ENCODE results near the gene IGF1.

Gene IGF1

DNA sequence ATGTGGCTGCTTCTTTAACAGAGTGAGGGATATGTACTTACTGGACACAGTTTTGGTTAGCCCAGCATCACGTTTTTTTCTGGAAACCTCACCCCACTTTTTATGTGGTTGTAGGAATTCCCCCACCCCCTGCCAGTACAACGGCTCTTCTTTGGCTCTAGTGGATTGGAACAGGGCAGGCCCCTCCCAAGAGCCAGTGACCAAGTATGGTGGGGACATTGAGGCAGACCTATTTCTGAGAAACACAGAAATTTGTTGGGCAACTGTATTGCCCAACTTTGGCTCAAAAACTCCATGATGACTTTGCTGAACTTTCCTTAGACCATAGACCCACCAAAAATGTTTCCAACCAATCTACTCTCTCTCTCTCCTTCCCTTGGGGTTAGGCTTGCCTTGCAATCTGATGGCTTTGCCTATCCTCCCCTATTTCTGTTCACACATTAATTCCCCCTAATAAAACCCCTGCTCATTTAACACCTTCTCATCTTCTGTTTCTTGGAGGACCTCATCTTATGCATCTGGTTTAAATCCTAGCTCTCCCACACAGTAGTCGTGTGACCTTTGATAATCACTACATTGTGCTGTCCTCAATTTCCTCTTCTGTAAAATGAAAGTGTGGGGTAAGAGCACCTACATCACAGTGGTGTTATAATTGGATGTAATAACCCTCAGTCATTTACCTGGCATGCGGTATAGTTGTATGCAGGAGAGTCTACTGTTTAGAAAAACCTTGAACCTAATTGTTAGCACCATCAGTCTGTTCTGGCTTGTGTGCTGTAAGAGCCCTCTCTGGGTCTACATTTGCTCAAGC lies 71.7 kb downstream of the IGF1 start:
- WGBS (ENCODE audit: insufficient coverage) = 86% methylated on average over 2 of the region's 4 CpGs
- DNase-seq = no peak
- Histone ChIP-seq H3K4me3 (ENCODE audit: control insufficient read depth in 1 of 7, extremely low read depth in 1 of 7, insufficient read depth in 4 of 7, low read depth in 2 of 7, low read length in 6 of 7) (no peak overlapping the region), H3K27me3 (replicated peaks in 2 of 5; ENCODE audit: control insufficient read depth in 4 of 5, insufficient read depth in 5 of 5, low read length in 4 of 5) (peaks cover 0 to 13% (median 2%) of the 10 kb centered on the region in 5 experiments), H3K36me3 (ENCODE audit: control insufficient read depth in 4 of 4, insufficient read depth in 4 of 4, low read length in 3 of 4) (no peaks in the 10 kb centered on the region), H3K27ac (ENCODE audit: insufficient read depth in 1 of 2, low read depth in 1 of 2, low read length in 2 of 2, poor library complexity in 1 of 2, severe bottlenecking in 2 of 2) (no peak overlapping the region), H3K9me3 (ENCODE audit: control extremely low read depth in 1 of 5, control insufficient read depth in 4 of 5, insufficient read depth in 2 of 5, low read depth in 1 of 5, low read length in 4 of 5) (no peaks in the 10 kb centered on the region), H3K4me1 (ENCODE audit: control extremely low read depth in 1 of 4, control insufficient read depth in 4 of 4, insufficient read depth in 4 of 4, low read length in 3 of 4) (no peaks in the 10 kb centered on the region)
- POLR2A ChIA-PET = no interaction called here
- CTCF ChIA-PET = no interaction called here

DNA sequence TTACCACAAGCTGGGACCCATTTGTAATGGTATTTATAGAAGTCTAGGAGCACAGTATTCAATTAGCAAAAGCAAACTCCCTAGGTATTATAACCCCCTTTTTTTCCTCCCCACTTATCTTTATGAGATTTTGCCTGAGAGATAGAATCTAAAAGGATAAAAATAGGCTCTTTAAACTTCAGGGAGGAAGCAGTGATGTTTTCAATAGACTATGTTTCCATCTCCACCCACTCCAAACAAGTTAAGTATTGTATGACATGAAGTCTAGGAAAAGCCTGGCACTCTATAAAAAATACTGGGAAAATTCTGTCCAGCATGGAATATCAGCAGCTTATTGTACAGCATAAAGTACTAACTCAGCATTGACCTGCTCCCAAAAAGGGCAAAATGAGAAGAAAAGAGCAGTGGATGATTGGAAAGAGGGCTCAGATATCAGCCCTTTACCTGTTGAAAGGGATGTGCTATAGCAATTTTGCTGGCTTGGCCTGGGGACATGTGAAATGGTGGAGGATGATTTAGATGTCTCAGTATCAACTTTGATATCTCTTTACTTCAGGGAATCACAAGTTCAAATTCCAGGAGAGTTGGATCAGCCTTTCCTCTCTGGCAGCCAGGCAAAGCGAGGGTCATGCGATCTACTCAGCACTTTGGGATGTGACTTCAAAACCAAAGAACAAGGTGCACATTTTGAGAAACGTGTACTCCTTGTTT lies 72.4 kb downstream of the IGF1 start:
- Histone ChIP-seq H3K27me3 (replicated peaks in 2 of 5; ENCODE audit: control insufficient read depth in 4 of 5, insufficient read depth in 5 of 5, low read length in 4 of 5) (peaks cover 0 to 13% (median 2%) of the 10 kb centered on the region in 5 experiments), H3K4me3 (ENCODE audit: control insufficient read depth in 1 of 7, extremely low read depth in 1 of 7, insufficient read depth in 4 of 7, low read depth in 2 of 7, low read length in 6 of 7) (no peak overlapping the region), H3K9me3 (ENCODE audit: control extremely low read depth in 1 of 5, control insufficient read depth in 4 of 5, insufficient read depth in 2 of 5, low read depth in 1 of 5, low read length in 4 of 5) (no peaks in the 10 kb centered on the region), H3K36me3 (ENCODE audit: control insufficient read depth in 4 of 4, insufficient read depth in 4 of 4, low read length in 3 of 4) (no peaks in the 10 kb centered on the region), H3K4me1 (ENCODE audit: control extremely low read depth in 1 of 4, control insufficient read depth in 4 of 4, insufficient read depth in 4 of 4, low read length in 3 of 4) (no peaks in the 10 kb centered on the region), H3K27ac (ENCODE audit: insufficient read depth in 1 of 2, low read depth in 1 of 2, low read length in 2 of 2, poor library complexity in 1 of 2, severe bottlenecking in 2 of 2) (no peak overlapping the region)
- WGBS (ENCODE audit: insufficient coverage) = 95% methylated on average over 3 of the region's 3 CpGs
- CTCF ChIA-PET = no interaction called here
- DNase-seq = no peak
- POLR2A ChIA-PET = no interaction called here

DNA sequence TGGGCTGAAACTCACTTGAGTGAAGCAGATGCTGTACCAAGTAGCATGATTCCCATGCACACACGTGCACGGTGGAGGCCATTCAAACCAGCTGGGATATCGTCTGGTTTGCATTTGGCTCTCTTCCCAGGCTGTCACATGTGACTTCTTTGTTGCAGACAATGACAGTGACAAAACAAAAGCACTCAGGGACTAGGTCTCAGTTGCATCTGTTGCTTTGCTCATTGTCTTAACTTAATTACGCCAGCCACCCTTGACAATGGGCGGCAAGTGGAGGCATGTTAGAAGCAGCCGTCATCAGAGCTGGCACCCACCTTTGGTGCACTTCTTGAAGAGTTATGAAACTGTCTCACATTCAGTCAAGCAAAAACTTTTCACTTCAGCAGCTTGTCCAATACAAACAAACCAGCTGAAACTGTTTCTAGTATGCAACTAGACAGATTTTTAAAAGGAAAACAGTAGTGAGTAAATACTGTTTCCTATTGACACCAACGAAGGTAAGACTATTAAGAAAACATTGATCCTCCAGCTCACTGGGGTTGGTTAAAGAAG lies 74.3 kb downstream of the IGF1 start:
- H3K36me3 ChIP-seq (ENCODE audit: control insufficient read depth in 4 of 4, insufficient read depth in 4 of 4, low read length in 3 of 4) = no peaks in the 10 kb centered on the region
- no peaks in the 10 kb centered on the region for H3K4me1 ChIP-seq (ENCODE audit: control extremely low read depth in 1 of 4, control insufficient read depth in 4 of 4, insufficient read depth in 4 of 4, low read length in 3 of 4)
- 59% methylated on average over 5 of the region's 7 CpGs for WGBS (ENCODE audit: insufficient coverage)
- peaks cover 0 to 13% (median 2%) of the 10 kb centered on the region in 5 experiments for H3K27me3 ChIP-seq (replicated peaks in 2 of 5; ENCODE audit: control insufficient read depth in 4 of 5, insufficient read depth in 5 of 5, low read length in 4 of 5)
- ChIA-PET CTCF (no interaction called here), POLR2A (no interaction called here)
- no peaks in the 10 kb centered on the region for H3K9me3 ChIP-seq (ENCODE audit: control extremely low read depth in 1 of 5, control insufficient read depth in 4 of 5, insufficient read depth in 2 of 5, low read depth in 1 of 5, low read length in 4 of 5)
- peak in 1 of 3 donors; percentile 1 for DNase-seq
- no peak overlapping the region for H3K4me3 ChIP-seq (ENCODE audit: control insufficient read depth in 1 of 7, extremely low read depth in 1 of 7, insufficient read depth in 4 of 7, low read depth in 2 of 7, low read length in 6 of 7)
- H3K27ac ChIP-seq (ENCODE audit: insufficient read depth in 1 of 2, low read depth in 1 of 2, low read length in 2 of 2, poor library complexity in 1 of 2, severe bottlenecking in 2 of 2) = no peak overlapping the region

DNA sequence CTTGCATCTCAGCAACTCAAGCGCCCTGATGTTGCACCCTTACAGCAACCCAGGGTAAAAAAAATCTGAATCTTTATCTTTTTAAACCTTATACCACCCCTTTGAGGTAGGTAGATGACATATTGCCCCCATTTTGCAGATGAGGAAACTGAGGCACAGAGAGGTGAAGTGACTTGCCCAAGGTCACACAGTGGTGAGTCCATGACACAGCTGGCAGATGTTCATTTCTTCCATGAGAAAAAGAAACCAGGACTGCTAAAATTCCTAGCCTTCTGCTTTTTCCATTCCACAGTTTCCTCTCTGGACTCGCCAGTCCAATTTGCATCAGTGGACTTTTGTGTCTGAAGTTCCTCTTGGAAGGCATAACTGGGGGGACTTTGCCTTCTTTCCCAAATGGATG lies 79.3 kb downstream of the IGF1 start:
- CTCF ChIA-PET = no interaction called here
- Histone ChIP-seq H3K4me1 (ENCODE audit: control extremely low read depth in 1 of 4, control insufficient read depth in 4 of 4, insufficient read depth in 4 of 4, low read length in 3 of 4) (no peaks in the 10 kb centered on the region), H3K27me3 (replicated peaks in 2 of 5; ENCODE audit: control insufficient read depth in 4 of 5, insufficient read depth in 5 of 5, low read length in 4 of 5) (peaks cover 0 to 4% (median 0%) of the 10 kb centered on the region in 5 experiments), H3K9me3 (ENCODE audit: control extremely low read depth in 1 of 5, control insufficient read depth in 4 of 5, insufficient read depth in 2 of 5, low read depth in 1 of 5, low read length in 4 of 5) (no peaks in the 10 kb centered on the region), H3K4me3 (ENCODE audit: control insufficient read depth in 1 of 7, extremely low read depth in 1 of 7, insufficient read depth in 4 of 7, low read depth in 2 of 7, low read length in 6 of 7) (no peak overlapping the region), H3K27ac (ENCODE audit: insufficient read depth in 1 of 2, low read depth in 1 of 2, low read length in 2 of 2, poor library complexity in 1 of 2, severe bottlenecking in 2 of 2) (no peak overlapping the region), H3K36me3 (ENCODE audit: control insufficient read depth in 4 of 4, insufficient read depth in 4 of 4, low read length in 3 of 4) (no peaks in the 10 kb centered on the region)
- POLR2A ChIA-PET = no interaction called here
- 100% methylated on average over 1 of the region's 2 CpGs for WGBS (ENCODE audit: insufficient coverage)
- DNase-seq = no peak

DNA sequence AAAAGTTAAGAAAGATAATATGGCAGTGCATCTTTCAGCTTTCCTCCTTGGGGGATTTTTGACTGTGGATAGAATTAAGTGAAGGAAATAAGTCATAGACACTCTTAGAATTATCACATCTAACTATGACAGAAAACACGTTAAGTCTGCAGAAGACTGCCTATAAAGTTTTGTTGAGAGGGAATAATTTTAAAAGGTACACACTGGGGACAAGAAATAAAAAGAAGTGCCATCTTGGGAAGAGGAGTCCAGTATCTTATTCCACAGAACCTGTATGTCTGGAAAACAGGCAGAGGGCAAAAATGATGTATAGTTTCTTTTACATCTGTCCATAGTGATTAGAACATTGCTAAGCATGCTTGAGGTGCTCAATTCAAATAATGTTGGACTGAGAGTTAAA lies 80.7 kb downstream of the IGF1 start:
- peaks cover 0 to 4% (median 0%) of the 10 kb centered on the region in 5 experiments for H3K27me3 ChIP-seq (replicated peaks in 2 of 5; ENCODE audit: control insufficient read depth in 4 of 5, insufficient read depth in 5 of 5, low read length in 4 of 5)
- POLR2A ChIA-PET = no interaction called here
- H3K9me3 ChIP-seq (ENCODE audit: control extremely low read depth in 1 of 5, control insufficient read depth in 4 of 5, insufficient read depth in 2 of 5, low read depth in 1 of 5, low read length in 4 of 5) = no peaks in the 10 kb centered on the region
- H3K27ac ChIP-seq (ENCODE audit: insufficient read depth in 1 of 2, low read depth in 1 of 2, low read length in 2 of 2, poor library complexity in 1 of 2, severe bottlenecking in 2 of 2) = no peak overlapping the region
- CTCF ChIA-PET = no interaction called here
- no CpG with 5 or more reads among the region's 1 CpG for WGBS (ENCODE audit: insufficient coverage)
- H3K4me3 ChIP-seq (ENCODE audit: control insufficient read depth in 1 of 7, extremely low read depth in 1 of 7, insufficient read depth in 4 of 7, low read depth in 2 of 7, low read length in 6 of 7) = no peak overlapping the region
- H3K4me1 ChIP-seq (ENCODE audit: control extremely low read depth in 1 of 4, control insufficient read depth in 4 of 4, insufficient read depth in 4 of 4, low read length in 3 of 4) = no peaks in the 10 kb centered on the region
- no peaks in the 10 kb centered on the region for H3K36me3 ChIP-seq (ENCODE audit: control insufficient read depth in 4 of 4, insufficient read depth in 4 of 4, low read length in 3 of 4)
- DNase-seq = no peak

DNA sequence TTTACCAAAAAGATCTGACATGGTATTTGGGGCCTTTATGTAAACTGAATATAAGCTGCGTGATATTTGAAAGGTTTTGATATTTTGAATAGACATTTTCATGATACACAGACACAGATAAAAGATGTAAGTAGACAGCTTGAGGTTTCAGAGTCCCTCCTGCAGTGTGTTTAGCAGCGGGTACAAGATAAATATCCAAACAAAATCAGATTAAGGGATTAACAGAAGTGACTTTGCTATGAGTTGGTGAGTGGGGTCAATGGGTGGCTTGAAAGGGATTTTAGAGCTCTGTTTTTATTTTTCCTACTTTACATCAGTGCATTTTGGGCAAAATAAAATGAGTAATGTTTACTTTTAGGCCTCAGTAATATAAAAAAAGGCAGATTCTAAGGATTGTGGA lies 84.1 kb downstream of the IGF1 start:
- Histone ChIP-seq H3K4me3 (ENCODE audit: control insufficient read depth in 1 of 7, extremely low read depth in 1 of 7, insufficient read depth in 4 of 7, low read depth in 2 of 7, low read length in 6 of 7) (no peak overlapping the region), H3K27me3 (replicated peaks in 2 of 5; ENCODE audit: control insufficient read depth in 4 of 5, insufficient read depth in 5 of 5, low read length in 4 of 5) (peaks cover 0 to 5% (median 2%) of the 10 kb centered on the region in 5 experiments), H3K9me3 (ENCODE audit: control extremely low read depth in 1 of 5, control insufficient read depth in 4 of 5, insufficient read depth in 2 of 5, low read depth in 1 of 5, low read length in 4 of 5) (no peaks in the 10 kb centered on the region), H3K4me1 (ENCODE audit: control extremely low read depth in 1 of 4, control insufficient read depth in 4 of 4, insufficient read depth in 4 of 4, low read length in 3 of 4) (no peaks in the 10 kb centered on the region), H3K27ac (ENCODE audit: insufficient read depth in 1 of 2, low read depth in 1 of 2, low read length in 2 of 2, poor library complexity in 1 of 2, severe bottlenecking in 2 of 2) (no peak overlapping the region), H3K36me3 (ENCODE audit: control insufficient read depth in 4 of 4, insufficient read depth in 4 of 4, low read length in 3 of 4) (no peaks in the 10 kb centered on the region)
- no peak for DNase-seq
- ChIA-PET POLR2A (no interaction called here), CTCF (no interaction called here)
- no CpG with 5 or more reads among the region's 2 CpGs for WGBS (ENCODE audit: insufficient coverage)

DNA sequence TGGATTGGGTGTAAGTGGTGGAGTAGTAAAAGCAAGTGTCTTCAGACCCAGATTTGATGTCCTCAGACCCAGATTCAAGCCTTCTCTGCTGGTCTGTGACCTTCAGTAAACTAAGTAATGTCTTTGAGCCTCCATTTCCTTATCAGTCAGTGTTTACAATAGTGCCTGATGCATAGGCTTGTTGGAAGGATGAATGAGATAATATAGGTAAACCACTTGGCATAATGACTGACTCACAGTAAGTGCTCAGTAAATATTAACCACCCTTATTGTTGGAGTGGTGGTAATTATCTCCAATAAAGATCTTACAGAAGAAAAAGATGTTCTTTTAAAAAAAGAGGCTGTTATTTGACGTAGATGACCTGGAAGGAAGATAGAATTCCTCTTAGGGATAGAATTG lies 86.2 kb downstream of the IGF1 start:
- POLR2A ChIA-PET = no interaction called here
- no peaks in the 10 kb centered on the region for H3K4me1 ChIP-seq (ENCODE audit: control extremely low read depth in 1 of 4, control insufficient read depth in 4 of 4, insufficient read depth in 4 of 4, low read length in 3 of 4)
- peaks cover 0 to 5% (median 0%) of the 10 kb centered on the region in 5 experiments for H3K27me3 ChIP-seq (replicated peaks in 2 of 5; ENCODE audit: control insufficient read depth in 4 of 5, insufficient read depth in 5 of 5, low read length in 4 of 5)
- DNase-seq = no peak
- H3K4me3 ChIP-seq (ENCODE audit: control insufficient read depth in 1 of 7, extremely low read depth in 1 of 7, insufficient read depth in 4 of 7, low read depth in 2 of 7, low read length in 6 of 7) = no peak overlapping the region
- WGBS (ENCODE audit: insufficient coverage) = no CpG with 5 or more reads among the region's 1 CpG
- H3K9me3 ChIP-seq (ENCODE audit: control extremely low read depth in 1 of 5, control insufficient read depth in 4 of 5, insufficient read depth in 2 of 5, low read depth in 1 of 5, low read length in 4 of 5) = no peaks in the 10 kb centered on the region
- CTCF ChIA-PET = no interaction called here
- no peaks in the 10 kb centered on the region for H3K36me3 ChIP-seq (ENCODE audit: control insufficient read depth in 4 of 4, insufficient read depth in 4 of 4, low read length in 3 of 4)
- H3K27ac ChIP-seq (ENCODE audit: insufficient read depth in 1 of 2, low read depth in 1 of 2, low read length in 2 of 2, poor library complexity in 1 of 2, severe bottlenecking in 2 of 2) = no peak overlapping the region

All from common myeloid progenitor, CD34-positive (primary cell).